HepG2 (cell line): ENCODE data around the gene USP19. TPM values are rescaled to one million over a fixed set of nuclear protein-coding genes. Genes with fewer than 3 reads are reported as not detected.
A peak's percentile ranks its signal among the peaks of the same experiment; 100 is the strongest.

ENCODE experiments used
- CENPX ChIP-seq: sonication (generic); formaldehyde crosslinking; IDR thresholded peaks from 2 replicates; pipeline ENCODE4 v1.9.0; 2021; ENCODE audit warnings: mild to moderate bottlenecking, missing genetic modification reagents, moderate library complexity
- E2F1 ChIP-seq: sonication (generic); formaldehyde crosslinking; IDR thresholded peaks from 2 replicates; pipeline ENCODE4 v1.5.0; 2020; ENCODE audit warnings: missing genetic modification reagents
- EHMT2 ChIP-seq: fragments of 200-600 bp; sonication (generic); IDR thresholded peaks from 2 replicates; pipeline ENCODE4 v1.7.0; 2017; ENCODE audit warnings: antibody characterized with exemption, low read depth, low read length, borderline replicate concordance
- ERF ChIP-seq: IDR thresholded peaks from 2 replicates; pipeline ENCODE4 v1.6.1; 2018; ENCODE audit warnings: missing biosample characterization, missing genetic modification reagents
- GLI4 ChIP-seq: sonication (generic); formaldehyde crosslinking; IDR thresholded peaks from 2 replicates; pipeline ENCODE4 v1.5.1; 2020; ENCODE audit warnings: missing genetic modification reagents, mild to moderate bottlenecking, moderate library complexity, borderline replicate concordance
- GLMP ChIP-seq: sonication (generic); formaldehyde crosslinking; IDR thresholded peaks from 2 replicates; pipeline ENCODE4 v1.9.0; 2021; ENCODE audit warnings: missing genetic modification reagents, mild to moderate bottlenecking, borderline replicate concordance
- GMEB2 ChIP-seq: IDR thresholded peaks from 2 replicates; pipeline ENCODE4 v1.6.1; 2016; ENCODE audit warnings: missing biosample characterization, missing genetic modification reagents, low read depth
- MTA1 ChIP-seq: sonication (generic); formaldehyde crosslinking; IDR thresholded peaks from 2 replicates; pipeline ENCODE4 v1.4.0; 2020; ENCODE audit warnings: missing genetic modification reagents, mild to moderate bottlenecking, borderline replicate concordance
- RXRA ChIP-seq: sonication (generic); formaldehyde crosslinking; IDR thresholded peaks from 2 replicates; pipeline ENCODE4 v1.5.1; 2020; ENCODE audit warnings: missing genetic modification reagents
- SIX4 ChIP-seq: sonication (generic); formaldehyde crosslinking; IDR thresholded peaks from 2 replicates; pipeline ENCODE4 v1.4.0; 2020; ENCODE audit warnings: missing genetic modification reagents
- TARDBP ChIP-seq: sonication (generic); formaldehyde crosslinking; IDR thresholded peaks from 2 replicates; pipeline ENCODE4 v1.8.0; 2022; ENCODE audit warnings: mild to moderate bottlenecking, missing genetic modification reagents
- TEAD3 ChIP-seq: optimal IDR thresholded peaks from 2 replicates; pipeline ENCODE3; 2016; ENCODE audit warnings: borderline replicate concordance
- TRIM24 ChIP-seq: sonication (generic); formaldehyde crosslinking; IDR thresholded peaks from 2 replicates; pipeline ENCODE4 v1.8.0; 2022; ENCODE audit warnings: mild to moderate bottlenecking, missing genetic modification reagents
- ZBTB37 ChIP-seq: sonication (generic); formaldehyde crosslinking; IDR thresholded peaks from 2 replicates; pipeline ENCODE4 v1.4.0; 2020; ENCODE audit warnings: mild to moderate bottlenecking, missing genetic modification reagents
- ZNF124 ChIP-seq: sonication (generic); formaldehyde crosslinking; IDR thresholded peaks from 2 replicates; pipeline ENCODE4 v1.4.0; 2020; ENCODE audit warnings: missing genetic modification reagents
- ZNF253 ChIP-seq: sonication (generic); formaldehyde crosslinking; IDR thresholded peaks from 2 replicates; pipeline ENCODE4 v1.8.0; 2022; ENCODE audit warnings: mild to moderate bottlenecking, missing genetic modification reagents, borderline replicate concordance
- ZNF326 ChIP-seq: sonication (generic); formaldehyde crosslinking; IDR thresholded peaks from 2 replicates; pipeline ENCODE4 v1.4.0; 2020; ENCODE audit warnings: missing genetic modification reagents, borderline replicate concordance
- polyA plus RNA-seq, 8 experiments: library from polyadenylated mRNA; depleted of rRNA in 3 of 8; stranded (reverse) in 7 of 8; unstranded in 1 of 8; fragments of >200 nt; fragmentation: Illumina TruSeq in 4 of 8; extraction: Trizol in 4 of 8; gene quantifications; 2 replicates each; pipeline versions ENCODE4 v1.2.1 to v1.2.3, GENCODE V29; 2011 to 2016; ENCODE audit warnings: low read depth in 4 of 8, missing spikeins in 1 of 8, mixed read lengths in 1 of 8; ENCODE audit not compliant: insufficient read depth in 1 of 8
- total RNA-seq, 5 experiments: library from RNA; depleted of rRNA; stranded (reverse); fragments of >200 nt; fragmentation: Illumina TruSeq; extraction: Trizol; gene quantifications; 2 replicates each; pipeline ENCODE4 v1.2.3, GENCODE V29; 2016; ENCODE audit warnings: low read depth in 1 of 5
- TF ChIP-seq, protein P1 (sequence below): sonication (generic); formaldehyde crosslinking; IDR thresholded peaks from 2 replicates; pipeline ENCODE4 v1.5.0; 2020; ENCODE audit warnings: mild to moderate bottlenecking, missing genetic modification reagents
- TF ChIP-seq, protein P2 (sequence below): sonication (generic); formaldehyde crosslinking; IDR thresholded peaks from 2 replicates; pipeline ENCODE4 v1.5.1; 2020; ENCODE audit warnings: missing genetic modification reagents, mild to moderate bottlenecking, borderline replicate concordance

USP19 gene
- total and polyA plus RNA-seq, 2 of the 13 experiments (the other 11 are each of a cell fraction or from before 2014, with no cell fraction given) = 28.3 to 31.7 TPM

DNA sequence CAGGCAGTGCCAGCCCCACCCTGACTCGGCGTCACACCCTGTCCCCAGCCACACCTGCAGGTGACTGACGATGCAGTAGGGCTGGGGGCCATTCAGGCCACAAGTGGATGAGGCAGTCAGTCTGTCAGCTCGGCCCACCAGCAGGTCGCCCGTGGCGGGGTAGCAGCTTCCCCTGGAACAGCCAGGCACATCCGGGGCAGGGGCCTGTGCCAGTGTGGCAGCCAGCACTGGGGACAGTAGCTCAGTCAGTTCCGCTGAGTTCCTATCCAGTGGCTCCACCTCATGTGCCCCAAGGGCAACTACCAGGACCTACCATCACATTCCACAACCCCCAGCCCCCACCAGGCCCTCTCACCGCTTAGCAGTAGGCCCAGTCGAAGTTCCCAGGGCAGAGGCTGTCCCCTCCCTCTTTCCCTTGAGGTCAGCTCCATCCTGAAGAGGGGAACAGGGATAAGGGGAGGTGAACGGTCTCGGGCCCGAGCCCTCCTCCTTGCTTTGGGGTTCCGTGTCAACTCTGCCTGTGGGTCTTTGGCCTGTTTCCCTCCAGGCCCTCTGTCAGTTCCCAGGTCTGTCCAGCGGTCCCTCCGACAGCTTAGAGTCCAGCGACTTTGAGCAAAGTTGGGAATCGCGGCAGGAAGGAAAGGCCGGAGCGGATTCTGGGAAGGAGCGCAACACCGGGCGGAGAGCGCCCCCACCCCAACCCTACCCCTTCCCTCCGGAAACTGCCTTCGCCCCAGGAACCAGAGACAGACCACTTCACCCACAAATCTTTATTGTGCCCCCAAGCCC is 12.0 kb upstream of the USP19 start, which contains the start of gene LAMB2 (continued):
- no peak for TF ChIP-seq E2F1 (CRISPR knock-in tag)
- 0 out of 2 replicates have a peak, but pooled peaks have one; percentile 7 for TF ChIP-seq ZNF253
- no peak for TF ChIP-seq GLI4 (CRISPR knock-in tag)
- TF ChIP-seq ZNF124 (CRISPR knock-in tag) = peak; percentile 33; the same call in 1 of the 2 replicates
- no peak for TF ChIP-seq ZNF326 (CRISPR knock-in tag)
- TF ChIP-seq GLMP (CRISPR knock-in tag) = no peak
- TF ChIP-seq TARDBP (CRISPR knock-in tag) = 0 out of 2 replicates have a peak, but pooled peaks have one; percentile 83
- TF ChIP-seq ZBTB37 (CRISPR knock-in tag) = peak; percentile 50; the same call in 1 of the 2 replicates
- no peak for TF ChIP-seq SIX4 (CRISPR knock-in tag)
- TF ChIP-seq TRIM24 (CRISPR knock-in tag) = no peak
- peak; percentile 60; the same call in 1 of the 2 replicates for TF ChIP-seq ERF (CRISPR knock-in tag)
- peak; percentile 60 for TF ChIP-seq RXRA (CRISPR knock-in tag)
- no peak for TF ChIP-seq CENPX (CRISPR knock-in tag)
- TF ChIP-seq EHMT2 = no peak
- 0 out of 2 replicates have a peak, but pooled peaks have one; percentile 10 for TF ChIP-seq MTA1 (CRISPR knock-in tag)
- TF ChIP-seq, protein P1, sequence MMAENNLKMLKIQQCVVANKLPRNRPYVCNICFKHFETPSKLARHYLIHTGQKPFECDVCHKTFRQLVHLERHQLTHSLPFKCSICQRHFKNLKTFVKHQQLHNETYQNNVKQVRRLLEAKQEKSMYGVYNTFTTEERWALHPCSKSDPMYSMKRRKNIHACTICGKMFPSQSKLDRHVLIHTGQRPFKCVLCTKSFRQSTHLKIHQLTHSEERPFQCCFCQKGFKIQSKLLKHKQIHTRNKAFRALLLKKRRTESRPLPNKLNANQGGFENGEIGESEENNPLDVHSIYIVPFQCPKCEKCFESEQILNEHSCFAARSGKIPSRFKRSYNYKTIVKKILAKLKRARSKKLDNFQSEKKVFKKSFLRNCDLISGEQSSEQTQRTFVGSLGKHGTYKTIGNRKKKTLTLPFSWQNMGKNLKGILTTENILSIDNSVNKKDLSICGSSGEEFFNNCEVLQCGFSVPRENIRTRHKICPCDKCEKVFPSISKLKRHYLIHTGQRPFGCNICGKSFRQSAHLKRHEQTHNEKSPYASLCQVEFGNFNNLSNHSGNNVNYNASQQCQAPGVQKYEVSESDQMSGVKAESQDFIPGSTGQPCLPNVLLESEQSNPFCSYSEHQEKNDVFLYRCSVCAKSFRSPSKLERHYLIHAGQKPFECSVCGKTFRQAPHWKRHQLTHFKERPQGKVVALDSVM (CRISPR knock-in tag) = no peak
- no peak for TF ChIP-seq GMEB2
- peak; percentile 55 for TF ChIP-seq TEAD3 (CRISPR knock-in tag)
- TF ChIP-seq, protein P2, sequence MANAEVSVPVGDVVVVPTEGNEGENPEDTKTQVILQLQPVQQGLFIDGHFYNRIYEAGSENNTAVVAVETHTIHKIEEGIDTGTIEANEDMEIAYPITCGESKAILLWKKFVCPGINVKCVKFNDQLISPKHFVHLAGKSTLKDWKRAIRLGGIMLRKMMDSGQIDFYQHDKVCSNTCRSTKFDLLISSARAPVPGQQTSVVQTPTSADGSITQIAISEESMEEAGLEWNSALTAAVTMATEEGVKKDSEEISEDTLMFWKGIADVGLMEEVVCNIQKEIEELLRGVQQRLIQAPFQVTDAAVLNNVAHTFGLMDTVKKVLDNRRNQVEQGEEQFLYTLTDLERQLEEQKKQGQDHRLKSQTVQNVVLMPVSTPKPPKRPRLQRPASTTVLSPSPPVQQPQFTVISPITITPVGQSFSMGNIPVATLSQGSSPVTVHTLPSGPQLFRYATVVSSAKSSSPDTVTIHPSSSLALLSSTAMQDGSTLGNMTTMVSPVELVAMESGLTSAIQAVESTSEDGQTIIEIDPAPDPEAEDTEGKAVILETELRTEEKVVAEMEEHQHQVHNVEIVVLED (CRISPR knock-in tag) = 0 out of 2 replicates have a peak, but pooled peaks have one; percentile 34
